K562 (cell line): ENCODE results near the gene RNF26. TPM values are rescaled to one million over a fixed set of nuclear protein-coding genes. Genes with fewer than 3 reads are reported as not detected.

ENCODE experiments used
- ARID3A ChIP-seq: IDR thresholded peaks from 2 replicates; pipeline ENCODE4 v1.6.1; 2012; ENCODE audit warnings: low read depth, low read length, improper control_type of control experiment, borderline replicate concordance
- BHLHE40 ChIP-seq: IDR thresholded peaks from 2 replicates; pipeline ENCODE4 v1.6.1; 2011; ENCODE audit warnings: low read length, improper control_type of control experiment
- BRD4 ChIP-seq: fragments of 200-600 bp; sonication (generic); IDR thresholded peaks from 2 replicates; pipeline ENCODE4 v1.6.1; 2017; ENCODE audit warnings: inconsistent platforms
- EGR1 ChIP-seq: fragments of 450-650 bp; conservative IDR thresholded peaks from 2 replicates; pipeline ENCODE4 v1.6.1; 2017; ENCODE audit warnings: mild to moderate bottlenecking
- FOXA3 ChIP-seq, 2 experiments: fragments of 450-650 bp in 1 of 2; sonication (generic) in 1 of 2; formaldehyde crosslinking; IDR thresholded peaks in 1 of 2; conservative IDR thresholded peaks in 1 of 2; 2 replicates each; pipeline versions ENCODE4 v1.4.0 to v1.8.0; 2020 to 2022; ENCODE audit warnings: mild to moderate bottlenecking in 2 of 2, missing genetic modification reagents in 1 of 2
- NCOA2 ChIP-seq, 2 experiments: fragments of 450-650 bp; IDR thresholded peaks; 2 replicates each; pipeline ENCODE4 v1.6.1; 2018; ENCODE audit warnings: mild to moderate bottlenecking in 2 of 2, moderate library complexity in 1 of 2; ENCODE audit not compliant: partially characterized antibody in 2 of 2
- PHTF2 ChIP-seq: fragments of 250-450 bp; sonication (Bioruptor Pico); IDR thresholded peaks from 2 replicates; pipeline ENCODE4 v1.5.0; 2021; ENCODE audit warnings: mild to moderate bottlenecking
- POLR2H ChIP-seq: IDR thresholded peaks from 2 replicates; pipeline ENCODE4 v1.6.1; 2016; ENCODE audit warnings: missing genetic modification characterization, low read depth, mild to moderate bottlenecking, control low read depth, missing compliant biosample characterization, moderate library complexity
- PTTG1 ChIP-seq: fragments of 450-650 bp; IDR thresholded peaks from 2 replicates; pipeline ENCODE4 v1.6.1; 2016; ENCODE audit warnings: low read depth, mild to moderate bottlenecking, missing genetic modification characterization, missing compliant biosample characterization
- ZNF41 ChIP-seq: fragments of 250-450 bp; sonication (Bioruptor Pico); conservative IDR thresholded peaks from 2 replicates; pipeline ENCODE4 v1.4.0; 2020; ENCODE audit warnings: mild to moderate bottlenecking
- ZNF444 ChIP-seq: fragments of 250-450 bp; sonication (Bioruptor Pico); IDR thresholded peaks from 2 replicates; pipeline ENCODE4 v1.4.0; 2020; ENCODE audit warnings: mild to moderate bottlenecking, moderate library complexity
- ZNF586 ChIP-seq: fragments of 450-650 bp; formaldehyde crosslinking; conservative IDR thresholded peaks from 2 replicates; pipeline ENCODE4 v1.4.0; 2020; ENCODE audit warnings: mild to moderate bottlenecking, moderate library complexity
- polyA plus RNA-seq, 8 experiments: library from polyadenylated mRNA; depleted of rRNA in 4 of 8; stranded (reverse) in 5 of 8; unstranded in 3 of 8; fragments of >200 nt; fragmentation: Nextera tagmentation in 2 of 8; fragmentation: Illumina TruSeq in 1 of 8; extraction: Ambion mirVana in 2 of 8; extraction: Trizol in 1 of 8; gene quantifications; 2 replicates each; pipeline versions ENCODE4 v1.2.1 to v1.2.3, GENCODE V29; 2011 to 2014; ENCODE audit warnings: inconsistent platforms in 1 of 8, missing spikeins in 1 of 8
- total RNA-seq, 7 experiments: library from RNA; depleted of rRNA in 6 of 7; stranded (reverse); fragments of >200 nt in 6 of 7; fragmentation: Illumina TruSeq in 2 of 7; extraction: Trizol in 2 of 7; gene quantifications; 2 replicates each; pipeline versions ENCODE4 v1.2.1 to v1.2.3, GENCODE V29; 2011 to 2021; ENCODE audit warnings: low replicate concordance in 1 of 7
- TF ChIP-seq, protein P1 (sequence below), 3 experiments: fragments of 200-800 bp in 1 of 3; fragments of 250-450 bp in 1 of 3; fragments of 450-650 bp in 1 of 3; sonication (Bioruptor Pico) in 1 of 3; sonication (Bioruptor generic) in 1 of 3; formaldehyde crosslinking in 1 of 3; IDR thresholded peaks; 2 replicates each; pipeline versions ENCODE4 v1.6.1 to v1.8.0; 2016 to 2022; ENCODE audit warnings: mild to moderate bottlenecking in 2 of 3, missing genetic modification characterization in 2 of 3, missing compliant biosample characterization in 1 of 3, moderate library complexity in 1 of 3
- TF ChIP-seq, protein P2 (sequence below), 3 experiments: fragments of 200-800 bp in 1 of 3; sonication (Bioruptor generic) in 1 of 3; sonication (generic) in 1 of 3; formaldehyde crosslinking in 1 of 3; IDR thresholded peaks; 2 replicates each; pipeline versions ENCODE4 v1.6.1 to v1.8.0; 2016 to 2022; ENCODE audit warnings: mild to moderate bottlenecking in 2 of 3, missing compliant biosample characterization in 2 of 3, missing genetic modification characterization in 2 of 3, missing genetic modification reagents in 1 of 3
- TF ChIP-seq, protein P3 (sequence below): fragments of 250-450 bp; sonication (Bioruptor Pico); IDR thresholded peaks from 2 replicates; pipeline ENCODE4 v1.8.0; 2021; ENCODE audit warnings: mild to moderate bottlenecking, moderate library complexity

RNF26 gene
- total and polyA plus RNA-seq, 9 of the 15 experiments (the other 6 are each of a cell fraction or from before 2014, with no cell fraction given): 5.3 to 53.6 (median 12.7) TPM

DNA sequence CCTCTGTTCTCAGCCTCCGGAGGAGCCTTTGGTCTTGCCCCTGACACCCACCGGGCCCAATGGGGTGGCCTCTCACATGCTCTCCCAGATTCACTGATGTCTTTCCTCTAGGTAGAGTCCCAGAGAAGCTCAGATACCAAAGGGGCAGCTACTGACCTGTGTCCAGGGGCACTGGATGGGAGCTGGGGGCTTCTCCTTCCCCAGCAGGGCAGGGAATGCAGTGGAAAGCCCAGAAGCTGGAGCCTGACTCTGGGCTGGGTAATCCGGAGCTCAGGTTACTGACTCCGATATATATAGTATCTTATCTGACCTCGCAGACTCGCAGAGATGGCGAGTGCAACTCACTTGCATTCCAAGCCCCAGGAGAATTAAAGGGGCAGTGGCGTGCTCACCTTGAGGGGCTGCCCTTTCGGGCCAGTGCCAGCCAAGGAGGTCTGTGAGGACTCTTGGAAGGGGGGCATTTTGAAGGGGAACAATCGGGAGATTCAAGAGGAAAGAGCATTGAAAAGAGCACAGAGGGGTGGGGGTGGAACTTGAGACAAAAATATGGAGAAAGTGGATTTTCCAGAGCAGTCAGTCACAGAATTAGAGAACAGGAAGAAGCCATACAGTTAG lies 44.6 kb downstream of the RNF26 start (continued):
- TF ChIP-seq, protein P1, sequence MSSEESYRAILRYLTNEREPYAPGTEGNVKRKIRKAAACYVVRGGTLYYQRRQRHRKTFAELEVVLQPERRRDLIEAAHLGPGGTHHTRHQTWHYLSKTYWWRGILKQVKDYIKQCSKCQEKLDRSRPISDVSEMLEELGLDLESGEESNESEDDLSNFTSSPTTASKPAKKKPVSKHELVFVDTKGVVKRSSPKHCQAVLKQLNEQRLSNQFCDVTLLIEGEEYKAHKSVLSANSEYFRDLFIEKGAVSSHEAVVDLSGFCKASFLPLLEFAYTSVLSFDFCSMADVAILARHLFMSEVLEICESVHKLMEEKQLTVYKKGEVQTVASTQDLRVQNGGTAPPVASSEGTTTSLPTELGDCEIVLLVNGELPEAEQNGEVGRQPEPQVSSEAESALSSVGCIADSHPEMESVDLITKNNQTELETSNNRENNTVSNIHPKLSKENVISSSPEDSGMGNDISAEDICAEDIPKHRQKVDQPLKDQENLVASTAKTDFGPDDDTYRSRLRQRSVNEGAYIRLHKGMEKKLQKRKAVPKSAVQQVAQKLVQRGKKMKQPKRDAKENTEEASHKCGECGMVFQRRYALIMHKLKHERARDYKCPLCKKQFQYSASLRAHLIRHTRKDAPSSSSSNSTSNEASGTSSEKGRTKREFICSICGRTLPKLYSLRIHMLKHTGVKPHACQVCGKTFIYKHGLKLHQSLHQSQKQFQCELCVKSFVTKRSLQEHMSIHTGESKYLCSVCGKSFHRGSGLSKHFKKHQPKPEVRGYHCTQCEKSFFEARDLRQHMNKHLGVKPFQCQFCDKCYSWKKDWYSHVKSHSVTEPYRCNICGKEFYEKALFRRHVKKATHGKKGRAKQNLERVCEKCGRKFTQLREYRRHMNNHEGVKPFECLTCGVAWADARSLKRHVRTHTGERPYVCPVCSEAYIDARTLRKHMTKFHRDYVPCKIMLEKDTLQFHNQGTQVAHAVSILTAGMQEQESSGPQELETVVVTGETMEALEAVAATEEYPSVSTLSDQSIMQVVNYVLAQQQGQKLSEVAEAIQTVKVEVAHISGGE (CRISPR knock-in tag; IDR thresholded peaks at IDR 0.05): no peak
- TF ChIP-seq ZNF586 (CRISPR knock-in tag) (no peak), ARID3A (no peak), EGR1 (no peak), ZNF41 (no peak), BRD4 (no peak), PTTG1 (tag) (no peak), PHTF2 (no peak), NCOA2 (IDR thresholded peaks at IDR 0.05; ENCODE audit: partially characterized antibody in 2 of 2) (no peak), BHLHE40 (no peak), POLR2H (no peak), ZNF444 (CRISPR knock-in tag) (no peak), FOXA3 (CRISPR knock-in tag; conservative IDR thresholded peaks at IDR 0.05 in 1 of 2, IDR thresholded peaks at IDR 0.05 in 1 of 2) (no peak)
- TF ChIP-seq, protein P2, sequence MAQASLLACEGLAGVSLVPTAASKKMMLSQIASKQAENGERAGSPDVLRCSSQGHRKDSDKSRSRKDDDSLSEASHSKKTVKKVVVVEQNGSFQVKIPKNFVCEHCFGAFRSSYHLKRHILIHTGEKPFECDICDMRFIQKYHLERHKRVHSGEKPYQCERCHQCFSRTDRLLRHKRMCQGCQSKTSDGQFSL (CRISPR knock-in tag; IDR thresholded peaks at IDR 0.05): no peak
- TF ChIP-seq, protein P2 (tag; IDR thresholded peaks at IDR 0.05): no peak
- TF ChIP-seq, protein P3, sequence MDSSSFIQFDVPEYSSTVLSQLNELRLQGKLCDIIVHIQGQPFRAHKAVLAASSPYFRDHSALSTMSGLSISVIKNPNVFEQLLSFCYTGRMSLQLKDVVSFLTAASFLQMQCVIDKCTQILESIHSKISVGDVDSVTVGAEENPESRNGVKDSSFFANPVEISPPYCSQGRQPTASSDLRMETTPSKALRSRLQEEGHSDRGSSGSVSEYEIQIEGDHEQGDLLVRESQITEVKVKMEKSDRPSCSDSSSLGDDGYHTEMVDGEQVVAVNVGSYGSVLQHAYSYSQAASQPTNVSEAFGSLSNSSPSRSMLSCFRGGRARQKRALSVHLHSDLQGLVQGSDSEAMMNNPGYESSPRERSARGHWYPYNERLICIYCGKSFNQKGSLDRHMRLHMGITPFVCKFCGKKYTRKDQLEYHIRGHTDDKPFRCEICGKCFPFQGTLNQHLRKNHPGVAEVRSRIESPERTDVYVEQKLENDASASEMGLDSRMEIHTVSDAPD (CRISPR knock-in tag): no peak
